GM13976 (cell line): Measurements from ENCODE around the gene SLC6A8.
A peak's percentile ranks its signal among the peaks of the same experiment; 100 is the strongest.

Experiments
- DNase-seq: peaks from one replicate; pipeline ENCODE4 v3.0.0; 2012; ENCODE audit warnings: low spot score
- in situ Hi-C: fragments of 300-500 bp; cut with MboI; formaldehyde crosslinking; loops from one replicate; pipeline ENCODE4 v1.12.0; 2022; ENCODE audit warnings: low sequenced_read_pairs, mixed read lengths, inconsistent platforms; ENCODE audit not compliant: unreplicated experiment
- TF ChIP-seq, protein P1 (sequence below): IDR thresholded peaks from 2 replicates; pipeline ENCODE4 v1.5.1; 2012; ENCODE audit warnings: borderline replicate concordance, mild to moderate bottlenecking; ENCODE audit not compliant: insufficient read depth; ENCODE audit errors: extremely low read depth, missing control alignments, control extremely low read depth

The SLC6A8 gene

GRCh38 chrX:153640736-153641575 is 46.8 kb upstream of the SLC6A8 start:
- in situ Hi-C loops = no loop called here
- TF ChIP-seq, protein P1, sequence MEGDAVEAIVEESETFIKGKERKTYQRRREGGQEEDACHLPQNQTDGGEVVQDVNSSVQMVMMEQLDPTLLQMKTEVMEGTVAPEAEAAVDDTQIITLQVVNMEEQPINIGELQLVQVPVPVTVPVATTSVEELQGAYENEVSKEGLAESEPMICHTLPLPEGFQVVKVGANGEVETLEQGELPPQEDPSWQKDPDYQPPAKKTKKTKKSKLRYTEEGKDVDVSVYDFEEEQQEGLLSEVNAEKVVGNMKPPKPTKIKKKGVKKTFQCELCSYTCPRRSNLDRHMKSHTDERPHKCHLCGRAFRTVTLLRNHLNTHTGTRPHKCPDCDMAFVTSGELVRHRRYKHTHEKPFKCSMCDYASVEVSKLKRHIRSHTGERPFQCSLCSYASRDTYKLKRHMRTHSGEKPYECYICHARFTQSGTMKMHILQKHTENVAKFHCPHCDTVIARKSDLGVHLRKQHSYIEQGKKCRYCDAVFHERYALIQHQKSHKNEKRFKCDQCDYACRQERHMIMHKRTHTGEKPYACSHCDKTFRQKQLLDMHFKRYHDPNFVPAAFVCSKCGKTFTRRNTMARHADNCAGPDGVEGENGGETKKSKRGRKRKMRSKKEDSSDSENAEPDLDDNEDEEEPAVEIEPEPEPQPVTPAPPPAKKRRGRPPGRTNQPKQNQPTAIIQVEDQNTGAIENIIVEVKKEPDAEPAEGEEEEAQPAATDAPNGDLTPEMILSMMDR = no peak
- DNase-seq = no peak

- no peak for DNase-seq
- in situ Hi-C loops = no loop called here
- TF ChIP-seq, protein P1 = no peak
These were observed 46.1 kb upstream of the SLC6A8 start for GRCh38 chrX:153641627-153642026.

DNA sequence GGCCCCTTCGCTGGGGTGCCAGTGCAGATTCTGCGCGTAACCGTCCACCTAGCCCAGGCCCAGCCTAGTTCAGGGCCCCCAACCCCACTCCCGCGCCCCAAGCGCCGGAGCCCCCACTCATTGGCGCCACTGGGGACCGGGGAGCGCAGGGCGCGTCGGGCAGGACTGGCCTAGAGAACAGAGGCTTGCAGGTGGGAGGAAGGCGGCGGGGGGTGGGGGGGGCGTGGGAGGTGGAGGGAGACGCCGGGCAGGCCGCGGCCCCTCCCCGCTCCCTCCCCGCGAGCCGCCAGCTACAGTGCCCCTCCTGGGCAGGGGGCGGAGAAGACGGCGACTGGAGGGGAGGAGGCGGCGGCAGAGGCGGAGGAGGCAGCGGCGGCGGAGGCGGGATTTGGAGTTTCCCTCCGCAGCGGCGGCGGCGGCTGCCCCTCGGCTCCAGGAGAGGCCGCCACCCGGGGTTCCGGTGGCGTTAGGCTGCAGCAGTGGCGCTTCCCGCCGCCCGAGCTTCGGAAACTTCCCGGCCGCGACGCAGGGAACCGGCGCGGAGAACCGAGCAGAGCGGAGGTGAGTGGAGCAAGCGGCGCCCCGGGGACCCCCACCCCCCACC is 45.6 kb upstream of the SLC6A8 start:
- TF ChIP-seq, protein P1 = no peak
- DNase-seq = no peak

DNA sequence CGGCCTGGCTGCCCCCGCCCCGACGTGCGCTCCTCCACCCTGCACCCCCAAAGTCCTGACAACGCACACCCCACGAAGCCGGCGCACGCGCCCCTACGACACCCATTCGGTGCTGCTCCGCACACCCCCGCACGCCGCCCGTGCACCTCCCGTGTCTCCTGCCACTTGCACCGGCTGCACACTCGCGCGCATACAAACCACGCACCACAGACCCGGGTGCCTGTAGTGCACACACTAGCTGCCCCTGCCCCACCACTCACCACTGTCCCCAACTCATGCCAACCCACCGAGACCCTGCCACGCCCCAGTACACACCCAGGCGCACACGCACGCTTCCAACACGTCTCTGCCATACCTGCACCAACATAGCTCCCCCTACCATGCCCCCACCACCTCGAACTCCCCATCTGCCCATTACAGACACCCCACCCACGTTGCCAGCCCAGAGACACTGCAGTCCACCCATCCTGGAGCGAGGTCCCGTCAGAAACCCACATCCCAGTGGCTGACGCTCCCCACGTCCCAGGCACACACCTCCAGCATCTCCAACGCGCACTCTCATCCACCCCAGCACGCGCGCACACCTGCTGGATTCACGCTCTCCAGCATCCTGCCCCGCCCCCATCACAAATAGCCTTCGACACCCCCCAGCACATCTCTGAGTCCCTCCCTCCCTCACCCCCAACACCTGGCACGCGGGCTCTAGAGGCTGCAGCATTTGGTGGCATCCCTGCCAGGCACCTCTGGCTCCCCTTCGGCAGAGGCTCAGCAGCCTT is 44.9 kb upstream of the SLC6A8 start:
- in situ Hi-C loops = no loop called here
- no peak for DNase-seq
- TF ChIP-seq, protein P1 = no peak

More for the DNA sequence above, 45.6 kb upstream of the SLC6A8 start:
- in situ Hi-C loops = no loop called here

GRCh38 chrX:153643431-153644351 is 44.0 kb upstream of the SLC6A8 start:
- TF ChIP-seq, protein P1 = no peak
- peak; percentile 66 for DNase-seq
- in situ Hi-C loops = no loop called here

GRCh38 chrX:153644356-153645125 is 43.2 kb upstream of the SLC6A8 start:
- TF ChIP-seq, protein P1 = no peak
- no peak for DNase-seq
- in situ Hi-C loops = no loop called here
